Activated T-cell treated with anti-CD3 and anti-CD28 coated beads for 1 hour (primary cell): ENCODE measurements around the gene SRRM4.

Experiments
- DNase-seq: peaks from one replicate; pipeline ENCODE4 v3.0.0-alpha.2; 2020; ENCODE audit warnings: low read depth

Gene SRRM4

DNA sequence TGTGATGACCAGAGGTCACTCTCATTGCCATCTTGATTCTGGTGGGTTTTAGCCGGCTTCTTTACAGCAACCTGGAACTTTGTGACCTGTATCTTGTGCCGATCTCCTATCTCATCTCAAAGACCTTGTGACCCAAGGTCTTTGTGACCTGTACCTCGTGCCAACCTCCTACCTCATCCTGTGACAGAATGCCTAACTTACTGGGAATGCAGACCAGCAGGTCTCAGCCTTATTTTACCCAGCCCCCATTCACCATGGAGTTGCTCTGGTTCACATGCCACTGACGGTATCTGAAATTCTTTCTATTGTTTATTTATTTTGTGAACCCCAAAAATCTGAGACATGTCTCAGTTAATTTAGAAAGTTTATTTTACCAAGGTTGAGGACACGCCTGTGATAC, 189.9 kb downstream of the SRRM4 start:
- no peak for DNase-seq

DNA sequence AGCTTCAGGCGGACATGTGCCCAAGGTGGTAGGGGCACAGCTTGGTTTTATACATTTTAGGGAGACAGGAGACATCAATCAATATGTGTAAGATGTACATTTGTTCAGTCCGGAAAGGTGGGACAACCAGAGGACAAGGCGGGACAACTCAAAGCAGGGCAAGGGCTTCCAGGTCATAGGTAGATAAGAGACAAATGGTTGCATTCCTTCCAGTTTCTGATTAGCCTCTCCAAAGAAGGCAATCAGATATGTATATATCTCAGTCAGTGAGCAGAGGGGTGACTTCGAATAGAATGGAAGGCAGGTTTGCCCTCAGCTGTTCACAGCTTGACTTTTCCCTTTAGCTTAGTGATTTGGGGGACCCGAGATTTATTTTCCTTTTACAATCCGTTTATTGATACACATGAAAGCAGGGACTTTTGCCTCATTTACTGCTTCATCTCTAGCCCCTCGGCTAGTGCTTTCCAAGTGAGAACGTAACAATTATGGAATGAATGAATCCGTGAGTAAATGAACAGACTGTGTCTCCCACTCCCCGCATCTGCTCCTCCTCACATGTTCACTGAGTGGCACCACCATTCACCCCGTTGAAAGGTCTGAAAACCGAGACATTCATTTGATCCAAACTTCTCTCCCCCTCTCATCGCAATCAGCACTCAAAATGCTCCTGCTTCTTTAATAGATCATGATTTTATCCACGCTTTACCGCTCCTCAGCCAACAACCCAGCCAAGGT, 190.5 kb downstream of the SRRM4 start:
- no peak for DNase-seq

DNA sequence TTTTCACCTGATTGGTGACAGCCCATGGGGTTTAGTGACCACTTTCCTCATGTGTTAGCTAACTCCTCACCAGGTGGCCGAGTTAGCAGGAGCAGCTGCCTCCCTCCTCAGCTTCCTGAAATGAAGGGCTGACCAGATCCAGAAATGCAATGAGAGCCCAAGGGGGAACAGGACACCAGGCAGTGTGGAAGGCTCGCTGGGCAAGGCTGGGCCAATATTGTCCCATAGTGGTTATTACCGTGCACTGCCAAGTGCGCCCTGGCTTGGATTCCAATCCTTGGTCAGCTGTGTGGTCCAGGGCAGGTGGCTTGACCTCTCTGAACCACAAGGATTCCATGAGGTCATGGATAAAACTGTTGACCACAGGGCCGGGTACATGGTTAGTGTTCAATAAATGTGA, 193.7 kb downstream of the SRRM4 start:
- no peak for DNase-seq

DNA sequence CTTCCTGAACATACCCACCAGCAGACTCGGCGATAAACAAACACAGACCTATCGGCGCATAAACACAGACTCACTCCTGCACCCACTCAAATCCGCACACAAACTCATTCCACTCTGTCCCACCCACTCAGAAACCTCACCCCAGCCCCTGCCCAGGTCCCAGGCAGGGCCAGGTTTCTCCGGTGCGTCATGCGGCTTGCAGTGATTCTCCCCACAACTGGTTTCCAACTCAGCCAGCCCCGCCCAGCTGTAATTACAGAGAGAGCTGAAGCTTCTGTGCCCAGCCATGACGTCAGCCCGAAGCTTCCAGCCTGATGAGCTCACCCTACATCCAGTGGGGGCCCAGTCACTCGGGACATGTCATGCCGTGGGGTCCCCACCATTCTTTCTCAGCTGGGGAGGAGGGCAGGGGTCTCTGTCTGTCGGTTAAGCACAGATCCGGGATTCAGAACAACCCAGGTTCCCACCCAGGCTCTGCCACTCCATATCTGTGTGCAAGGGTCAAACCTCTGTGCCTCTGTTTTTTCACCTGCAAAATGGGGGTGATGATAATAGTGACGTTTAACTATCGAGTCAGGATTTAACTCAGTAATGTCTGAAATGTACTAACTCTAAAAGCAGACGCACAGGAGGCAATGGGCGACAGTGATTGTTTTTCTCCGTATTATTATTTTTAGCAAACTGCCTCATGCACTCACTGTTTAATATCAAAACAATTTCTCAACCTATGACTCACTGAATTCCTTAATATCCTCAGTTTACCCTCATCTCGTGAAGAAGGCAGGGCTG, 195.1 kb downstream of the SRRM4 start:
- DNase-seq, result no peak

DNA sequence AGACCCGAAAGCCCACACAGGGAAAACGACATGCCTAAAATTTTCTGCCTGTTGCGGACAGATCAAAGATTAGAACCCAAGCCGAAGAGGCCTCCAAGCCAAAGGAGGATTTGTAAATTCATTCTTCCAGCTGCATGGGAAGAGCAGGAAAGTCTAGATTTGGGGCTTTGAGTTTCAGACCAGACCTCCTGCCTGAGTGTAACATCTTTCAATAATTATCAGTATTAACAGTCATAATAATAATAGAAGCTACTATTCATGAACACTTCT, 195.7 kb downstream of the SRRM4 start:
- no peak for DNase-seq

DNA sequence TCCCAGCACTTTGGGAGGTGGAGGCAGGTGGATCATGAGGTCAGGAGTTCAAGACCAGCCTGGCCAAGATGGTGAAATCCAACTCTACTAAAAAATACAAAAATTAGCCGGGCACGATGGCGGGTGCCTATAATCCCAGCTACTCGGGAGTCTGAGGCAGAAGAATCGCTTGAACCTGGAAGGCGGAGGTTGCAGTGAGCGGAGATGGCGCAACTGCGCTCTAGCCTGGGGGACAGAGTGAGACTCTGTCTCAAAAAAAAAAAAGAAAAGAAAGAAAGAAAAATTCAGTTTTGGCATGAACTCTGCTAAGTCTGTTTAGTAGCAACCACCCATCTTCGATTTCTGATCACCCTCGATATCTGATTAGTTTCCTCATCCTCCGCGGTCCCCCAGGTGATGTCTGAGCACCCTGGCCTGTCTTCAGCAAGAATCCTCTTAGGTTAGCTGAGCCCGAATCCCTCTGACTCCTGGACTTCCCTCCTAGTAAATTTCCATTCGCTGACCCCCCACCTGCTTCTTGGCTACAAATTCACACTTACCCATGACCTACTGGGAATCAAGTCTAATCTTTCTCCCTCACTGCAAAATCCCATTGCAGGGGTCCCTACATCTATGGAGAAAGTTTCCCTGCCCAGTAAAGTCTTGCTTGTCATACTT, 196.5 kb downstream of the SRRM4 start:
- no peak for DNase-seq

DNA sequence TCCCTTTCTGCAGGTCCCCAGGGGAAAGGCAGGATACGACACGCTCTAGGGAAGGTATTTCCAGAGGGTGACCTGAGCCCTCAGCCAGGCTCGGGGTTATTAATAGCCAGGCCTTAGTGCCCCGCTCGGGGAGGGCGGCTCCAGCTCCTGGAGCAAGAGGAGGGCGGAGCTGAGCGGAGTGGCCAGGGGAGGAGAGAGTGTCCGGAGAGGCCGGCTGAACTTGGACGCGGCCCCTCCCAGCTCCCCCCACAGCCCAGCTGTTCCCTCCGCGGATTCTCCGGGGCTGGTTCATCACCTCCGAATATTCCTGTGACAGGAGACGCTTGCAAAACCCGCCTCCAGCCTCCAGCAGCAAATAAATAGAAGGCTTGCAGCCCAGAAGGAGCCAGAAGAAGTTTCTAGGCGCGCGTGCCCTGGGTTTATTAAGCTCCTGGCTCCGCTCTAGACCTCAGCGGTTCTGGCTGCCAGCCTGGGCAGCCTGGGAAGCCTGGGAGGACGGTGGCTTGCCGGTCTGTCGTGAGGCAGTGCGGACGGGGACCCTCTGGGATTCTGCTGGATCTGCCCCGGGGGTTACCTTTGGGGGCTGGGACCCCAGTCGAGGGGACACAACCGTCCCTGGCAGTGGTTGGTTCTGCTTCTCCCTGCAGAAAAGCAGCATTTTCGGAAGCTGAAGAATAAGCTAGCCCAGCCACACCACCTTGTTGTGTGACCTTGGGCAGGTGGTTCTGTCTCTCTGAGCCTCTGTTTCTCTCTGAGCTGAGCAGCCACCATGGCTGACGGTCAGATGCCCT, 197.4 kb downstream of the SRRM4 start, which contains the start of gene HSPB8:
Gene HSPB8, plus strand, starts transcription at position 388 of the 791 bp plus-strand sequence. Its CDS starts 382 bp downstream, at position 770.
- DNase-seq, result no peak

DNA sequence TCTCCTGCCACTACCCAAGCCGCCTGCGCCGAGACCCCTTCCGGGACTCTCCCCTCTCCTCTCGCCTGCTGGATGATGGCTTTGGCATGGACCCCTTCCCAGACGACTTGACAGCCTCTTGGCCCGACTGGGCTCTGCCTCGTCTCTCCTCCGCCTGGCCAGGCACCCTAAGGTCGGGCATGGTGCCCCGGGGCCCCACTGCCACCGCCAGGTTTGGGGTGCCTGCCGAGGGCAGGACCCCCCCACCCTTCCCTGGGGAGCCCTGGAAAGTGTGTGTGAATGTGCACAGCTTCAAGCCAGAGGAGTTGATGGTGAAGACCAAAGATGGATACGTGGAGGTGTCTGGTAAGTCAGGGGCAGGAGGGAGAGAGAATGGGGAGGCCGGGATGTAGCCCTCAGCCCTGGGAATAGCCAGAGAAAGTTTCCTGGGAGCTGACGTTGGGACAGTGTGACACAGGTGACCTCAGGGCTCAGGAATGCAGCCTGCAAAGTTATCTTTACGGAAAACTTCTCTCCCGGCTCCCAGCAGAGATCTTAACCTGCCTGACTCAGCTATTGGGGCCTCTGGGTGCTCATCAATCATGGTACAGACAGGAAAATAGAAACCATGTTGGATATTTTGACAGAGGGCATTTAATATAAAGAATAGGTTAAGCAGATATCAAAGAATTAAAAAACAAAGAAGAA, 198.1 kb downstream of the SRRM4 start:
- no peak for DNase-seq

DNA sequence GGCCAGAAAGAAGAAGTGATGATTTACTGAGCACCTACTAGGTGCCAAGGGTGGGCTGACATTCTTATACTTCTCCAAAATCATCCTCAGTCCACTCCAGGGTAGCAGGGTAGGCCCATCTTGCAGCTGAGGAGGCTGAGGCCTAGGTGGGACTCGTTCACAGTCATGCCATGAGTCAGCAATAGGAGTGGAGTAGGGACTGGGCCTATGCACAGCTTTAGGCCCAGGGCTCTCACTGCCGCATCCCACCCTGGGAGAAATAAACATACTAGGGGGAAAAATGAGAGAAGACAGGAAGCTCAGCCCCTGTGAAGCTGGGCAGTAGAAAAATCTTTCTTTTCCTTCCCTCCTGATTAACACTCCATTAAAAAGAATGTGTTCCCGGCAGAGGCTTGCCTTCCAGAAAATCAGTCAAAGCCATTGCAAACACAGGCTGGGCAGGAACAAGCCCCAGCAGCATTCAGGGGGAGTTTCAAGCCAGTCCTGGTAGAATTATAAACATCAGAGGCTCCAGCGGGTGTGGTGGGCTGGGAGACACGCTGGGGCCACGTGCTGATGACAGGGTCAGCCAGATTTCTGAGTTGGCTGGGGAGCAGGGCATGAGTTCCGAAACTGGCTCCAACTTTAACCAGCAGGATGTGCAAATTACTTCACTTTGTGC, 199.2 kb downstream of the SRRM4 start:
- DNase-seq, result no peak

DNA sequence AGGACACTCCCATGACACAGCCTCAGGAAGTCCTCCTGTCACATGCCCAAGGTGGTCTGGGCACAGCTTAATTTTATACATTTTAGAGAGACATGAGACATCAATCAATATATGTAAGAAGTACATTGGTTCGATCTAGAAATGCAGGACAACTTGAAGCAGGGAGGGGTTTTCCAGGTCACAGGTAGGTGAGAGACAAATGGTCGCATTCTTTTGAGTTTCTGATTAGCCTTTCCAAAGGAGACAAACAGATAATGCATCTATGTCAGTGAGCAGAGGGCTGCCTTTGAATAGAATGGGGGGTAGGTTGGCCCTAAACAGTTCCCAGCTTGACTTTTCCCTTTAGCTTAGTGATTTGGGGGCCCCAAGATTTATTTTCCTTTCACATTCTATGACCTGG, 199.9 kb downstream of the SRRM4 start:
- DNase-seq, result no peak

DNA sequence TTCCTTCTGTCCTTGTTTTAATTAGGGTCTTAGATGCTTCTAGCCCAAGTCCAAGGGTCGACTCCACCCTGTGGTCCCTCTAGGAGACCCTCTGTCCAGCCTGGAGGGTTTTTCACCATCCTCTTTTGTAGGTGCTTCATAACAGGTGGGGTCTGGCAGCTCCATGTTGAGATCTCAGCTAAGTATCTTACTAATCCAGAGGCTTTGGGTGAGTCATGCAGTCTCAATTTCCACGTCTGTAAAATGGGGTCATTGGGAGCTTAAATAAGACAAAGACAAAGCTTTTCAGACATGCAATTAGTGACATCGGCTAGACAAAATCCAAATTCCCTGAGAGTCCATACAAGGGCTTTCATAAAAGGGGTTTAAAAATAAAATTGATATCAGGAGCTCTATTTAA, 200.6 kb downstream of the SRRM4 start:
- no peak for DNase-seq

DNA sequence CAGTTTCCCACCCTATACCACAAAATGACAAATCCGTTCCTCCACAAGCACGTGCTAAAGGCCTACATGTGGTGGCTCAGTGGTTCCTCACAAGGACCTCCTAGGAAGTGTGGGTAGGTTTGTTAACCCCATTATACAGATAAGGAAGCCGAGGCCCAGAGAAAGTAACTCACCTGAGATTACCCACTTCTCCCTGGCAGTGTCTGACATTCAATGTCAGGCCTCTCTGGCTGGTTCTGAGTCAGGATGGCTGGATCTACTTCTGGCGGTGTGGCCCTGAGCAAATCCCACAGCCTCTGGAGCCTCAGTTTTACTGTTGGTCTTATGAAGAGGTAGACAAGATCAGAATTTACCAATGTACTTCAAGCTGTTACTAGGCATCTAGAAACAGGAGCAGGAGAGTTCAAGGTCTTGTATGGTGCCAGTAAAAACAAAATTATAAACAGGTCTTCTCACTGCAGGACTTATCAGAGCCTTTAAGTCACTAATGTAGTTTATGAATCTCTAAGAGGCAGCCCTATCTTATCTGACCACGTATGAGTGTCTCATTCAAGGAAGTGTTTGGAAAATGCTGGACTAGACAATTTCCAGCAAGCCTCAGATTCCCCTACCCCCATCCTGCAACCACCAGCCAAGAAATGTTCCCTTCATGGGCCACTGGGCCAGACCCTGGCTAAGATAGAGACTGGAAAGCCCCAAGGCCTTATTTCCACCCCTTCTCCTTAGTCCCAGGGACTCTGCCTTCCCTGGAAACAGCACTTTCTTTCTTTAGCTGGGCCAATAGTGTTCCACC, 201.6 kb downstream of the SRRM4 start:
- no peak for DNase-seq

DNA sequence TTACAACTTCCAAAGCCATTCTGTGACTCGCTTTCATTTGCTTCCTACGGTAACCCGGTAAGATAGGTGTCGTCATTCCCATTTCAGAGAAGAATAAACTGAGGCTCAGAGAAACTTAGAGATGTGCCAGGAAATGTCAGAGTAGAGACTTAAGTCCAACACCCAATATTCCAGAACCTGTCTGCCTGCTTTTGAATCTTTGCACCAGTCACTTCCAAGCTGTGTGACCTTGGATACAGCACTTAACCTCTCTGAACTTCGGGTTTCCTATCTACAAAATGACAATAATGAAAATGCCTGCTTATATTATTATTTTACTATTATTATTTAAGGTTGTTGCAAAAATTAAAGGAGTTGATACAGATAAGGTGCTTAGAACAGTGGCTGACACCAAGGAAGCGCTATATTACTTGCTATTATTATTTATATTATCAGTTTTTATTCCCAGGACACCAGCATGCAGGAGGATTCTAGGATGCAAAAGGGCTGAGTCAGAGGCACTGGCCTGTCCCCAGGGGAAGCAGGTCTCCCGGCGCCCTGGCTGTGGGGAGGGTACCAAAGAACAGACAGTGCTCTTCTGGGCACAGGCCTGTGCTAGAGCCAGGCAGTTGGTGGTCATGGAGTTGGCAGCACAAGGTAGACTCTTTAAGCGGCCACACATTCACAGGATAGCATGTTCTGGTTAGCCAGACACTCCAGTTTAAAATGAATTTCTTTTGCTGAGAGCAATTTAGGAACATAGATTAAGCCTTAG, 202.8 kb downstream of the SRRM4 start:
- no peak for DNase-seq

DNA sequence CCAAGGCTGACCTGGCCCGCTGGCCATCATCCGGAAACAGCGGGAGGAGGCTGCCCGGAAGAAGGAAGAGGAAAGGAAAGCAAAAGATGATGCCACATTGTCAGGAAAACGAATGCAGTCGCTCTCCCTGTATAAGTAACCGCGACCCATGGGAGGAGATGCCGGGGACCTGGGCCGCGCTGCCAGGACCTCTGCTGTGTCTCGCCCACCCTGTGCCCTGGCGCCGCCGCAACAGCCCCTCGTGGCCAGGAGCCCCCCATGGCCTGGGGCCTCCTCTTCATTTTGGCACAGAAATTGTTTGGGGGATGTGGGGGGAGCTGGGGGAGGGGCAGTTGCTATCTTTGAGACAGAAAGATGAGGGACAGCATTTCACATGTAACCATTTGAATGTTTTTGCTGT, 213.9 kb downstream of the SRRM4 start:
- DNase-seq, result no peak

DNA sequence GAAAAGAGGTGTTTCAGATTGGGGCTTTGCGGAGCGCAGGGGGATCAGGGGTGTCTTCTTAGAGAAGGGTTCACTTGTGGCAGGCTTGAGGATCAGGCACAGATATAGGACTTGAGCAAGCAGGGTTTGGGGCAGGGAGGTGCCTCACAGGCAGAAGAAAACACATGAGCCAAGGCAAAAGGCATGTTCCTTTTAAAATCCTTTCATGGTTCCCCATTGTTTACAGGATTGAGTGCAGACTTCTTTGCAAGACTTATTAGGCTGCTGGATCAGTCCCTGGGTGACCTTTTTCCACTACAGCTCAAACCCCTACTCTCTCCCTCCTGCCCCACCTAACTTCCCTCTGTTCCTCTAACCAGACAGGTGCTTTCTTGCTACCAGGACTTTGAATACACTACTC, 217.1 kb downstream of the SRRM4 start:
- DNase-seq, result no peak

DNA sequence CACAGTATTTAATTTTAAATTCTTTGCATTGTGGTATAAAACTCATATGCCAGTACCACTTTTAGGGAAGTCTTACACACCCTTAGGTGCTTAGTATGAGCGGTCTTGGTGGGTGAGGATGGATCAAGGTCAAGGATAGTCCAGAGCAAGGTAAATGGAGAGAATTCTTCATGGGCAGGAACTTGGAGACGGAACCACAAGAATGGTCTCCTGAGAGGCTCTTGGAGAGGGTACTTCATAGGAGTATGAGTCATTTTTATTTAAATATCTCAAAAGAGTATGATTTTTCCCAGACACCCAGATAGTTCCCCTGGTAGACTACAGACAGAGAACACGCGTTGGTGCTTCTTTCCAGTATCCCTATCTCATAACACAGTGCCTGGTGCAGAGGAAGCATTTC, 219.3 kb downstream of the SRRM4 start:
- no peak for DNase-seq

DNA sequence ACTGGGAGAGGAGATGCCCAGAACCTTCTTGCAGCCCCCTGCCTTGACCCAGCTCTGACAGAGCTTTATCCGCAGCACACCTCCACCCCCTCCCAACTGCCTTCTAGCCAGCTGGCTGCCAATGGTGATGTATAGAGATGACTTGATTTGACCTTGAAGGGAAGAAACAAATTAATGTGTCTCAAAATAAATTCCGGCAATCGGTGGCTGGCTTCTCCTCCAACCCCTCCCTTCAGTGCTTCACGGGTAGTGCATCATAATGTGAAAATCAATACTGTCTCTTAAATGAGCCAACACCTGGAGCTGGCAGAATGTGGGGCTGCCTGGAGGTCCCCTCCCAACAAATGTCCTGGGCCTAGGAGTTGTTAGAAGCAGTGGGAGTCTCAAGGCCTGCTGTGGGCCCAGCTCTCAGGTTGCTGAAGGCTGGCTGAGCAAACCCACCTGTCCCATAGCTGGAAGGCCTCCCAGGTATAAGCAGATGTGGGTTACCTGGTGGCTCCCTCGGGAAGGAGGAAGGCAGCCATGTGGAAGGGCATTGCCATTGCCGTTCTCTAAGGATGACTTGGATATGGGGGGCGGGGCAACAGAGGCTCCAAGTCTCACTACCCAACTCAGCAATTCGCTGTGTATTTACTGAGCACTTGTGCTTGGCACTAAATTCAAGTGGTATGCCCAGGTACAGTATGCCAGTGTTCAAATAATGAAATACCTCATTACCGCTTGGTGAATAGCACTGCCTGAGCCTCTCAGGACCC, 220.6 kb downstream of the SRRM4 start:
- DNase-seq, result no peak

DNA sequence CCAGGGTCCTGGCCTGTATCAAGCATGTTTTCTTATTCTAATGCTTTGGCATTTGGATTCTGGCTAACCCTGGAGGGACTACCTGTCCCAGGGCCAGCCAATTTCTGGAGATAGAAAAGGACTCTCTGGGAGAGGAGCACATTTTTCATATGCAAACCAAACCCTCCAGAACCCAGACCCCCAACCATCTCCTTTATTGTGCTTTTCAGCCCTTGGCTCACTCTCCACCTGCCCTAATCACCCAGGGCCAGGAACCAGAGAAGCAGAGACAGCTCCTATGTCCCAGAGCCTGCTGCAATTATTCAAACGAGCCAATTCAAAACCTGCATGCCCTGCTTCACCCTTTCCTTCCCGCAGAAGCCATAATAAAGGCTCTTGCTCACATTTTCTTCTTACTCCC, 221.2 kb downstream of the SRRM4 start:
- no peak for DNase-seq

DNA sequence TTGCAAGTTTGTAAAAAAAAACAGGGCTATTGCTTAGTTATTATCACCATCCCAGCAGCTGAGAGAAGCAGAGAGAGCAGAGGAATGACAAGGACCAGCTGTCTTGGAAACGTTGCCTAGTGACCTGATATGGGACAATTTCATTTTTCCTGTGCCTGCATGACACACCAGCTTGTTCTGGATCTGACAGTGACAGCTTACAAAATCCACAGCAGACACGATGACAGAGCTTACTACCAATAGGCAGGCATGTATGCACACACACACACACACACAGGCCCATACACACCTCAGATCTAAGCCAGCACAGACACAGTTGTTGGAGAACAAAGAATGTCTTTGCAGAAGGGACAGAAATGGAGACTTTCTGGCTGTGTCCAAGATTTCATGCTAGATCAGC, 222.8 kb downstream of the SRRM4 start:
- DNase-seq, result no peak
